Neural progenitor cell (in vitro differentiated cells): ENCODE results near the gene DUOX1. TPM values are rescaled to one million over a fixed set of nuclear protein-coding genes. Genes with fewer than 3 reads are reported as not detected.

Experiments used
- DNase-seq: peaks from one replicate; pipeline ENCODE4 v3.0.0-alpha.2; 2016; ENCODE audit warnings: low spot score
- H2AFZ ChIP-seq: fragments of 200-600 bp; sonication (generic); replicated peaks from 2 replicates; pipeline ENCODE4 v1.6.1; 2016; ENCODE audit warnings: antibody characterized with exemption
- H3F3A ChIP-seq: fragments of 200-600 bp; sonication (generic); 2 replicates; pipeline ENCODE4 v1.6.1; 2016; ENCODE audit warnings: antibody characterized with exemption, low read depth
- H3K27ac ChIP-seq: fragments of 200-600 bp; sonication (generic); 2 replicates; pipeline ENCODE4 v1.5.1; 2016; ENCODE audit warnings: mild to moderate bottlenecking
- H3K27me3 ChIP-seq: fragments of 200-600 bp; sonication (generic); 2 replicates; pipeline ENCODE4 v1.6.1; 2016; ENCODE audit warnings: mild to moderate bottlenecking, moderate library complexity
- H3K36me3 ChIP-seq: fragments of 200-600 bp; sonication (generic); 2 replicates; pipeline ENCODE4 v1.5.1; 2016
- H3K4me1 ChIP-seq: fragments of 200-600 bp; sonication (generic); 2 replicates; pipeline ENCODE4 v1.6.1; 2016; ENCODE audit warnings: mixed run types
- H3K4me2 ChIP-seq: fragments of 200-600 bp; sonication (generic); 2 replicates; pipeline ENCODE4 v1.6.1; 2016
- H3K4me3 ChIP-seq: fragments of 200-600 bp; sonication (generic); 2 replicates; pipeline ENCODE4 v1.5.1; 2016
- H3K79me2 ChIP-seq: fragments of 200-600 bp; sonication (generic); 2 replicates; pipeline ENCODE4 v1.6.1; 2016; ENCODE audit warnings: low read depth
- H3K9ac ChIP-seq: fragments of 200-600 bp; sonication (generic); 2 replicates; pipeline ENCODE4 v1.6.1; 2016
- H3K9me3 ChIP-seq: fragments of 200-600 bp; sonication (generic); 2 replicates; pipeline ENCODE4 v1.5.1; 2016; ENCODE audit warnings: low read depth
- H4K20me1 ChIP-seq: fragments of 200-600 bp; sonication (generic); 2 replicates; pipeline ENCODE4 v1.6.1; 2016; ENCODE audit warnings: low read depth
- H3K27ac Mint-ChIP-seq: 3 replicates; pipeline ENCODE4 v1.8.0; 2021; ENCODE audit warnings: mixed read lengths
- H3K27me3 Mint-ChIP-seq: 2 replicates; pipeline ENCODE4 v1.8.0; 2022; ENCODE audit warnings: low read depth, mild to moderate bottlenecking, inconsistent platforms, moderate library complexity, mixed read lengths; ENCODE audit not compliant: insufficient read depth
- H3K36me3 Mint-ChIP-seq: 3 replicates; pipeline ENCODE4 v1.8.0; 2021; ENCODE audit warnings: mixed read lengths
- H3K4me1 Mint-ChIP-seq: 3 replicates; pipeline ENCODE4 v1.8.0; 2021; ENCODE audit warnings: mixed read lengths
- H3K4me3 Mint-ChIP-seq: 3 replicates; pipeline ENCODE4 v1.8.0; 2021; ENCODE audit warnings: mild to moderate bottlenecking, moderate library complexity, mixed read lengths
- H3K9me3 Mint-ChIP-seq: 3 replicates; pipeline ENCODE4 v1.8.0; 2020; ENCODE audit warnings: mixed read lengths
- EZH2 ChIP-seq: fragments of 200-600 bp; sonication (generic); IDR thresholded peaks from 2 replicates; pipeline ENCODE4 v1.6.1; 2017; ENCODE audit warnings: antibody characterized with exemption, mild to moderate bottlenecking, moderate library complexity
- EZH2phosphoT487 ChIP-seq: fragments of 200-600 bp; sonication (generic); IDR thresholded peaks from 2 replicates; pipeline ENCODE4 v1.6.1; 2017; ENCODE audit warnings: antibody characterized with exemption
- total RNA-seq: library from RNA; depleted of rRNA; stranded (reverse); fragments of >200 nt; gene quantifications from 2 replicates; pipeline ENCODE4 v1.2.3, GENCODE V29; 2015; ENCODE audit warnings: low replicate concordance
- TF ChIP-seq, protein P1 (sequence below): fragments of 200-600 bp; sonication (generic); IDR thresholded peaks from 2 replicates; pipeline ENCODE4 v1.5.1; 2017; ENCODE audit warnings: antibody characterized with exemption, mild to moderate bottlenecking

The DUOX1 gene
- total RNA-seq, 1 donor from 2014 or later, result 0.30 TPM

DNA sequence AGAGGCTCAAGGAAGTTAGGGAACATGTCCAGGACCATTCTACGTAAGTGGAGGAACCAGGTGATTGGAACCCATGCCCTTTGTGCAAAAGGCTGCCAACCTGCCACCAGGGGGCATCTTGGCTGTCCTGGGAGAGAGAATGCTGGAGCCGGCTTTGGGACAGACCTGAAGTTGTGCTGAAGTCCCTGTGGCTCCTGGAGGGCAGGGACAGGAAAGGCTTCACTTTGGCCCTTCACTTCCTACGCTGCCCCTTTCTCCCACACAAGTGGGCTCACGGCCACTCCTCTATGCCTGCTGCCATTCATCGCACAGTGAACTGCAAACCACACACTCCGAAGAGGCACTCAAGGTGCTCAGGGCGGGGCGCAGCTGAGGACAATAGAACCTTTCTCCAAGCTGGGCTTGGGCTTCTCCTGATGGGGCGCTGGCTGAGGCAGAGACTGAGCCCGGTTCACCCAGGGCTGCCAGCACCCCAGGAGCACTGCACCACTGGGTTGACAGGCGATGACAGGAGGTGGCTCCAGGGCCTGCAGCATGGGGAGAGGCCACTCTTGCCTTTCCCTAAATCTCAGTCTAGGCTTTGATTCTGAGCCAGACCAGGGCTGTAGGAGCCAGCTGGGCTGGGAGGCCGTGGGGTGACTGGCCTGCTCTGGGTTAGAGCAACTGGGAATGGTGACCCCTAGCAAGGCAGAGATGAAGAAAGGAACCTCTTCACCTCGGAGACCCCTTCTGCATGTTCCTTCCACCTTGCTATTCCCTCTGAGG, 49.6 kb downstream of the DUOX1 start:
- Histone ChIP-seq H4K20me1 (peaks cover 99% of the 10 kb centered on the region), H3K4me1 (peaks cover 19% of the 10 kb centered on the region), H3K4me3 (no peak overlapping the region), H3K27ac (no peak overlapping the region), H3K27me3 (no peaks in the 10 kb centered on the region), H3K4me2 (no peak overlapping the region), H3K79me2 (peaks cover 71% of the 10 kb centered on the region), H3K9ac (no peak overlapping the region), H2AFZ (no peak overlapping the region), H3K9me3 (no peaks in the 10 kb centered on the region), H3K36me3 (no peaks in the 10 kb centered on the region), H3F3A (no peaks in the 10 kb centered on the region)
- peaks cover 4% of the 10 kb centered on the region for H3K9me3 Mint-ChIP-seq
- H3K27me3 Mint-ChIP-seq, result peaks cover 4% of the 10 kb centered on the region
- peaks cover 51% of the 10 kb centered on the region for H3K36me3 Mint-ChIP-seq
- H3K4me3 Mint-ChIP-seq, result no peak overlapping the region
- no peak overlapping the region for H3K27ac Mint-ChIP-seq
- peaks cover 28% of the 10 kb centered on the region for H3K4me1 Mint-ChIP-seq
- TF ChIP-seq, protein P1, sequence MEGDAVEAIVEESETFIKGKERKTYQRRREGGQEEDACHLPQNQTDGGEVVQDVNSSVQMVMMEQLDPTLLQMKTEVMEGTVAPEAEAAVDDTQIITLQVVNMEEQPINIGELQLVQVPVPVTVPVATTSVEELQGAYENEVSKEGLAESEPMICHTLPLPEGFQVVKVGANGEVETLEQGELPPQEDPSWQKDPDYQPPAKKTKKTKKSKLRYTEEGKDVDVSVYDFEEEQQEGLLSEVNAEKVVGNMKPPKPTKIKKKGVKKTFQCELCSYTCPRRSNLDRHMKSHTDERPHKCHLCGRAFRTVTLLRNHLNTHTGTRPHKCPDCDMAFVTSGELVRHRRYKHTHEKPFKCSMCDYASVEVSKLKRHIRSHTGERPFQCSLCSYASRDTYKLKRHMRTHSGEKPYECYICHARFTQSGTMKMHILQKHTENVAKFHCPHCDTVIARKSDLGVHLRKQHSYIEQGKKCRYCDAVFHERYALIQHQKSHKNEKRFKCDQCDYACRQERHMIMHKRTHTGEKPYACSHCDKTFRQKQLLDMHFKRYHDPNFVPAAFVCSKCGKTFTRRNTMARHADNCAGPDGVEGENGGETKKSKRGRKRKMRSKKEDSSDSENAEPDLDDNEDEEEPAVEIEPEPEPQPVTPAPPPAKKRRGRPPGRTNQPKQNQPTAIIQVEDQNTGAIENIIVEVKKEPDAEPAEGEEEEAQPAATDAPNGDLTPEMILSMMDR, result peak; percentile 60
- TF ChIP-seq EZH2, result no peak
- DNase-seq, result peak; percentile 57

DNA sequence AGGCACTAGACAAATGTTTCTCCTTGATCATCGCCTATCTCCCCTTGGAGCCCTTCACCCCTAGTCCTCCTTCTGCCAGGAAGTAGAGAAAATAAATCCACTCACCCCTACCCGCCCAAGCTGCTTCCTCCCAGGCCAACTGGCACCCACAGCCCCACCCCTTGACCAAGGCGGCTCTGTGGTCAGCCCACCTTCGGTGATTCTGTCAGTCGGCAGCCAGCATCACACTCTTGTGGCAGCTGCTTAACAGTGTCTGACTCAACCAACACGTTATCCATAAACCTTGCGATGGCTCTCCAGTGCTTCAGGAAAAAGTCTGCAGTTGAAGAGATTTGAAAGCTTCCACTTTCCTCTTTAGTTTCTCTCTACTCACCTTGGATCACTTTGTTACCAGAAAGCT, 50.4 kb downstream of the DUOX1 start:
- Histone ChIP-seq H3K36me3 (no peaks in the 10 kb centered on the region), H3K9ac (no peak overlapping the region), H3K9me3 (no peaks in the 10 kb centered on the region), H3K4me1 (peaks cover 27% of the 10 kb centered on the region), H2AFZ (no peak overlapping the region), H3K4me3 (no peak overlapping the region), H3K4me2 (no peak overlapping the region), H4K20me1 (peaks cover 99% of the 10 kb centered on the region), H3K27me3 (no peaks in the 10 kb centered on the region), H3K27ac (no peak overlapping the region), H3K79me2 (peaks cover 79% of the 10 kb centered on the region), H3F3A (no peaks in the 10 kb centered on the region)
- Mint-ChIP-seq H3K36me3 (peaks cover 47% of the 10 kb centered on the region), H3K27me3 (peaks cover 4% of the 10 kb centered on the region), H3K4me3 (peak overlapping the region; percentile 43), H3K4me1 (peaks cover 33% of the 10 kb centered on the region), H3K9me3 (peaks cover 4% of the 10 kb centered on the region), H3K27ac (no peak overlapping the region)
- no peak for DNase-seq
- no peak for TF ChIP-seq EZH2phosphoT487
- no peak for TF ChIP-seq EZH2
- TF ChIP-seq, protein P1, result no peak

DNA sequence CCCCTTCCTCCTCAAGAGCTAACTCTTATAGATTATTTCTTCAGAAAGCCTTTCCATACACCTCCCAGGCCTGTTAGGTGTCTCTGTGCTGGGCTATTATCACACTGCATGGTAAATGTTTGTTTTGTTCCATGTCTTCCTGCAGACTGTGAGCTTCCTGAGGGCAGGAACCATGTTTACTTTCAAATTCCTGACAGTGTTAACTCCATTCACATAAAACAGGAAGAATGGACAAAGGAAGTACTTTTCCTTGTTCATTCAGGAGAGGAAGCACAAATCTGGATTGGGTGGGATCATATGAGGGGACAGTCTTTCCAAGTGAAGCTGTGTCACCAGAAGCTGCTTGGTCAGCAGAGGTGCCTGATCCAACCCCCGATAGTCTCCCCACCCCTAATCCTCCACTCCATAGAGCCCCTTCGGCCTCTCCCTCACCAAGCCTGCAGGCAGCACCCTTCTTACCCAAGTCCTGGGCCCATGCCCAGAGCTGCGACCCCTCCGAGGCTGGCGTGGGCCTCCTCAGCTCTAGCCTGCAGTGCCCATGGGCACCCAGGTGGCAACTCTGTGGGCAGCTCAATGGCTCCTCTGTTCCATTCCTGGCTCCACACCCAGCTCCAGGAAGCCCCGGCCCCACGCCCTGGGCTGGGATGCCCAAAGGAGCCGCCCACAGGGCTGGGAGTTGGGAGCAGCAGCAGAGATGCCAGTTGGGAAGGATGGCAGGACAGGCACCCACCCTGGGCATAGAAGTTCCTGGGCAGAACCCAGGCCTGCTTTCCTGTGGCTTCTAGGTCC, 51.0 kb downstream of the DUOX1 start:
- Mint-ChIP-seq H3K27ac (no peak overlapping the region), H3K27me3 (peaks cover 4% of the 10 kb centered on the region), H3K4me3 (no peak overlapping the region), H3K9me3 (peaks cover 4% of the 10 kb centered on the region), H3K4me1 (peaks cover 38% of the 10 kb centered on the region), H3K36me3 (peaks cover 47% of the 10 kb centered on the region)
- Histone ChIP-seq H3K27ac (no peak overlapping the region), H4K20me1 (peaks cover 100% of the 10 kb centered on the region), H3K9ac (no peak overlapping the region), H3K27me3 (no peaks in the 10 kb centered on the region), H3K36me3 (no peaks in the 10 kb centered on the region), H3K4me3 (no peak overlapping the region), H3K79me2 (peaks cover 86% of the 10 kb centered on the region), H3K9me3 (no peaks in the 10 kb centered on the region), H3K4me1 (peaks cover 34% of the 10 kb centered on the region), H3F3A (no peaks in the 10 kb centered on the region), H3K4me2 (no peak overlapping the region), H2AFZ (no peak overlapping the region)
- no peak for DNase-seq
- no peak for TF ChIP-seq EZH2
- no peak for TF ChIP-seq EZH2phosphoT487
- TF ChIP-seq, protein P1, result no peak
